MM.1S (cell line): ENCODE results near the gene ERI3.

ENCODE experiments used
- EZH2phosphoT487 ChIP-seq: fragments of 300-600 bp; sonication (generic); IDR thresholded peaks from 2 replicates; pipeline ENCODE4 v1.6.1; 2018; ENCODE audit warnings: antibody characterized with exemption, low read length
- TF ChIP-seq, protein P1 (sequence below): fragments of 300-600 bp; sonication (generic); IDR thresholded peaks from 2 replicates; pipeline ENCODE4 v1.5.1; 2016; ENCODE audit warnings: antibody characterized with exemption, low read length, mixed read lengths

DNA sequence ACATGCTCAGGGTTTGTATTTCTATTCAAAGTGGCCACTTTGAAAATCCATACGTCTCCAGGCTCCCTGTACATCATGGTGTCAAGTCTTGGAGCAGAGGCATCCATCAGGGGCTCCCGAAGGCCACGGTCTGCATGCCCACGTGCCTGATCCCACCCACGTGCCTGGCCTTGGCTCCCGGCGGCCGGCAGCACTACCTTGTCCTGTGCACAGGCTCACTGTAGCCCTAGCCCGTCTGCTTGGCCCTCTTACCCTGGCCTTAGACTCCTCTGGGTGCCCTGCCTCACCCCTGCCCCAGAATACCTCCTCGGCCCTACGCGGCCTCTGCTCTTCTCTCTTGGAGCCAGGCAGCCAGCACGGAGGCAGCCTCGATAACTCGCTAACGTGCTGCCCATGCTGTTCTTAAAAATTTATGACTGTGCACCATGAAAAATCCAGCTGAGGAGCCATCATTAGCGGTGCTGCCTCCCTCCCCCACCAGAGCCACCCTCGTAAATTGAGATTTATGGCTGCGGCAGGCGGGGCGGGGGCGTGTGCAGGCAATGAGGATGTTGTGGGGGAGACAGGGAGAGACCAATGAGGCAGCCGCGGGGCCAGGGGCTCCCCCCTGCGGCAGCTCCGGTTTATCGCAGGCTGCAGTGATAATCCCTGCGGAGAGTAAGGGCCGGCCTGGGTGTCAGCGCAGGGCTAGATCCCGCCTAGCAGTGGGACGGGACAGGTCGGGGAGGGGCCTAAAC, 117.2 kb downstream of the ERI3 start:
- TF ChIP-seq, protein P1, sequence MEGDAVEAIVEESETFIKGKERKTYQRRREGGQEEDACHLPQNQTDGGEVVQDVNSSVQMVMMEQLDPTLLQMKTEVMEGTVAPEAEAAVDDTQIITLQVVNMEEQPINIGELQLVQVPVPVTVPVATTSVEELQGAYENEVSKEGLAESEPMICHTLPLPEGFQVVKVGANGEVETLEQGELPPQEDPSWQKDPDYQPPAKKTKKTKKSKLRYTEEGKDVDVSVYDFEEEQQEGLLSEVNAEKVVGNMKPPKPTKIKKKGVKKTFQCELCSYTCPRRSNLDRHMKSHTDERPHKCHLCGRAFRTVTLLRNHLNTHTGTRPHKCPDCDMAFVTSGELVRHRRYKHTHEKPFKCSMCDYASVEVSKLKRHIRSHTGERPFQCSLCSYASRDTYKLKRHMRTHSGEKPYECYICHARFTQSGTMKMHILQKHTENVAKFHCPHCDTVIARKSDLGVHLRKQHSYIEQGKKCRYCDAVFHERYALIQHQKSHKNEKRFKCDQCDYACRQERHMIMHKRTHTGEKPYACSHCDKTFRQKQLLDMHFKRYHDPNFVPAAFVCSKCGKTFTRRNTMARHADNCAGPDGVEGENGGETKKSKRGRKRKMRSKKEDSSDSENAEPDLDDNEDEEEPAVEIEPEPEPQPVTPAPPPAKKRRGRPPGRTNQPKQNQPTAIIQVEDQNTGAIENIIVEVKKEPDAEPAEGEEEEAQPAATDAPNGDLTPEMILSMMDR, result no peak
- no peak for TF ChIP-seq EZH2phosphoT487
